SK-N-SH (cell line): ENCODE results near the gene AMFR. TPM values are rescaled to one million over a fixed set of nuclear protein-coding genes. Genes with fewer than 3 reads are reported as not detected.

Source experiments
- CTCF ChIA-PET: fragments of 300-600, 350-600 bp; formaldehyde crosslinking; extraction: SDS; loops from one replicate; lab custom pipeline; 2021; lab: Yijun Ruan, JAX
- POLR2A ChIA-PET: fragments of 350-600 bp; sonication (Branson Sonifier 250); formaldehyde crosslinking; extraction: SDS; loops from one replicate; lab custom pipeline; 2020; ENCODE audit warnings: antibody characterized with exemption, inconsistent platforms; lab: Yijun Ruan, JAX
- DNase-seq: peaks from one replicate; pipeline ENCODE4 v3.0.0; 2012
- H2AFZ ChIP-seq: fragments of 200-600 bp; sonication (generic); 2 replicates; pipeline ENCODE4 v1.8.1; 2016; ENCODE audit warnings: antibody characterized with exemption, mild to moderate bottlenecking, low read depth
- H3F3A ChIP-seq: fragments of 200-600 bp; sonication (generic); replicated peaks from 2 replicates; pipeline ENCODE3; 2016; ENCODE audit warnings: antibody characterized with exemption, mild to moderate bottlenecking; ENCODE audit not compliant: insufficient read depth
- H3K27ac ChIP-seq, 2 experiments: fragments of 200-500 bp in 1 of 2; fragments of 200-600 bp in 1 of 2; sonication (Bioruptor generic) in 1 of 2; sonication (generic), shearing (Covaris generic) in 1 of 2; 2 replicates each; pipeline versions ENCODE4 v1.5.1 to v1.6.1; 2014 to 2016; ENCODE audit warnings: low read depth in 2 of 2, inconsistent platforms in 1 of 2, low read length in 1 of 2, mild to moderate bottlenecking in 1 of 2, mixed read lengths in 1 of 2
- H3K27me3 ChIP-seq: fragments of 200-600 bp; sonication (generic), shearing (Covaris generic); 2 replicates; pipeline ENCODE4 v1.6.1; 2016; ENCODE audit warnings: mixed run types; ENCODE audit not compliant: insufficient read depth
- H3K36me3 ChIP-seq, 2 experiments: fragments of 200-500 bp in 1 of 2; fragments of 200-600 bp in 1 of 2; sonication (Bioruptor generic) in 1 of 2; sonication (generic) in 1 of 2; replicated peaks in 1 of 2; 2 replicates each; pipeline versions ENCODE3 to v1.5.1; 2014 to 2016; ENCODE audit warnings: low read length in 1 of 2, mild to moderate bottlenecking in 1 of 2; ENCODE audit not compliant: insufficient read depth in 2 of 2, control insufficient read depth in 1 of 2
- H3K4me1 ChIP-seq, 2 experiments: fragments of 200-500 bp in 1 of 2; fragments of 200-600 bp in 1 of 2; sonication (Bioruptor generic) in 1 of 2; sonication (generic), shearing (Covaris generic) in 1 of 2; 2 replicates each; pipeline versions ENCODE4 v1.5.1 to v1.6.1; 2014 to 2016; ENCODE audit warnings: low read depth in 1 of 2, low read length in 1 of 2, mixed run types in 1 of 2; ENCODE audit not compliant: insufficient read depth in 2 of 2, control insufficient read depth in 1 of 2
- H3K4me2 ChIP-seq: fragments of 200-600 bp; sonication (generic), shearing (Covaris generic); 2 replicates; pipeline ENCODE4 v1.6.1; 2017; ENCODE audit warnings: mixed run types
- H3K4me3 ChIP-seq, 2 experiments: fragments of 200-500 bp in 1 of 2; fragments of 200-600 bp in 1 of 2; sonication (Bioruptor generic) in 1 of 2; sonication (generic), shearing (Covaris generic) in 1 of 2; 2 replicates each; pipeline versions ENCODE4 v1.5.1 to v1.8.1; 2014 to 2016; ENCODE audit warnings: low read depth in 2 of 2, inconsistent platforms in 1 of 2, low read length in 1 of 2, mild to moderate bottlenecking in 1 of 2, mixed read lengths in 1 of 2, moderate library complexity in 1 of 2
- H3K79me2 ChIP-seq: fragments of 200-600 bp; sonication (generic); 2 replicates; pipeline ENCODE4 v1.8.1; 2017; ENCODE audit warnings: mild to moderate bottlenecking; ENCODE audit not compliant: insufficient read depth
- H3K9ac ChIP-seq: fragments of 200-600 bp; sonication (generic); 2 replicates; pipeline ENCODE4 v1.6.1; 2017; ENCODE audit warnings: mixed run types
- H3K9me2 ChIP-seq: fragments of 200-600 bp; sonication (generic); 2 replicates; pipeline ENCODE4 v1.6.1; 2017; ENCODE audit warnings: mixed run types
- H3K9me3 ChIP-seq: fragments of 200-600 bp; sonication (generic); 2 replicates; pipeline ENCODE4 v1.6.1; 2017; ENCODE audit warnings: mixed run types, mild to moderate bottlenecking, moderate library complexity
- H4K20me1 ChIP-seq: fragments of 200-600 bp; sonication (generic); 2 replicates; pipeline ENCODE4 v1.6.1; 2017; ENCODE audit warnings: mild to moderate bottlenecking, mixed run types; ENCODE audit not compliant: insufficient read depth
- CTCF ChIP-seq: fragments of 200-600 bp; sonication (generic); IDR thresholded peaks from 2 replicates; pipeline ENCODE4 v1.6.1; 2017; ENCODE audit warnings: antibody characterized with exemption, mild to moderate bottlenecking, moderate library complexity
- ELF1 ChIP-seq: IDR thresholded peaks from 2 replicates; pipeline ENCODE4 v1.4.0; 2012
- FOXJ3 ChIP-seq: sonication (generic); formaldehyde crosslinking; IDR thresholded peaks from 2 replicates; pipeline ENCODE4 v1.5.1; 2020; ENCODE audit warnings: mild to moderate bottlenecking, missing genetic modification reagents
- FOXM1 ChIP-seq: IDR thresholded peaks from 2 replicates; pipeline ENCODE4 v1.4.0; 2012; ENCODE audit warnings: low read depth, mild to moderate bottlenecking
- GATA2 ChIP-seq: sonication (generic); formaldehyde crosslinking; IDR thresholded peaks from 2 replicates; pipeline ENCODE4 v1.5.0; 2020; ENCODE audit warnings: mild to moderate bottlenecking, missing genetic modification reagents
- JUND ChIP-seq: IDR thresholded peaks from 2 replicates; pipeline ENCODE4 v1.4.0; 2012
- MXI1 ChIP-seq: IDR thresholded peaks from 2 replicates; pipeline ENCODE4 v1.6.1; 2012; ENCODE audit warnings: mild to moderate bottlenecking, low read depth, low read length, improper control_type of control experiment
- NFIC ChIP-seq: IDR thresholded peaks from 2 replicates; pipeline ENCODE4 v1.4.0; 2012; ENCODE audit warnings: borderline replicate concordance
- NRF1 ChIP-seq: IDR thresholded peaks from 2 replicates; pipeline ENCODE4 v1.6.1; 2012; ENCODE audit warnings: low read depth, mild to moderate bottlenecking, low read length
- POLR2AphosphoS5 ChIP-seq: IDR thresholded peaks from 2 replicates; pipeline ENCODE4 v1.6.1; 2012; ENCODE audit warnings: low read depth, low read length
- RCOR1 ChIP-seq: fragments of 150-350 bp; IDR thresholded peaks from 2 replicates; pipeline ENCODE4 v1.6.1; 2017; ENCODE audit warnings: antibody characterized with exemption, low read length
- SMC3 ChIP-seq: IDR thresholded peaks from 2 replicates; pipeline ENCODE4 v1.6.1; 2012; ENCODE audit warnings: low read depth, low read length, improper control_type of control experiment
- TCF12 ChIP-seq: IDR thresholded peaks from 2 replicates; pipeline ENCODE4 v1.4.0; 2012
- USF1 ChIP-seq: IDR thresholded peaks from 2 replicates; pipeline ENCODE4 v1.4.0; 2012; ENCODE audit warnings: low read depth, borderline replicate concordance
- ZBTB33 ChIP-seq: IDR thresholded peaks from 2 replicates; pipeline ENCODE4 v1.4.0; 2012; ENCODE audit warnings: low read depth, borderline replicate concordance
- WGBS: methylation state at CpG from one replicate; pipeline ENCODE4 v1.1.6; 2017; ENCODE audit warnings: low lambda C conversion rate; 5-methylcytosine and 5-hydroxymethylcytosine counted together
- polyA plus RNA-seq, 3 experiments: library from polyadenylated mRNA; depleted of rRNA; stranded (reverse); fragments of >200 nt; gene quantifications; 2 replicates each; pipeline ENCODE4 v1.2.3, GENCODE V29; 2012
- TF ChIP-seq, protein P1 (sequence below): IDR thresholded peaks from 2 replicates; pipeline ENCODE4; 2012
- TF ChIP-seq, protein P2 (sequence below): fragments of 150-350 bp; IDR thresholded peaks from 2 replicates; pipeline ENCODE4 v1.6.1; 2016; ENCODE audit warnings: mild to moderate bottlenecking, low read depth, low read length

AMFR gene
- polyA plus RNA-seq, 1 of the 3 experiments (the other 2 are of a cell fraction) = 65.3 TPM

DNA sequence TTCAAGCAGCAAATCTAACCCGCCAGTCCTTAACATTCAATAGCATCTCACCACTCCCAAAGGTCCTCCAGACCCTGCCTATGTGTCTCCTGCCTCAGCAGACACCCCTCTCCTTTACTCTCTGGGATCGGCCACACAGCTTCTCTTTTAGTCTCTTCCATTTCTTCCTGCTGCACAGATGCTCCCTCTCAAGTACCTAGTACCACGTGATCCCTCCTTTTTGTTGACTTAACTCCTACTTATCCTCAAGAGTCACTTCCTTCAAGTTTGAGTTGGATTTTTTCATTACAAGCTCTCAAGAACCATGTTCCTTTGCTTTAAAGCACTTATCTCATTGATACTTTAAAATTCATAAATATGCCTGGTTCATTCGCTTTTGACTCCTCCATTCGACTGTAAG lies 24.9 kb downstream of the AMFR start:
- H3K9me2 ChIP-seq = no peaks in the 10 kb centered on the region
- H3K9me3 ChIP-seq = no peaks in the 10 kb centered on the region
- no peaks in the 10 kb centered on the region for H3K27me3 ChIP-seq
- 77% methylated on average over 5 of the region's 5 CpGs for WGBS
- no peak overlapping the region for H2AFZ ChIP-seq
- TF ChIP-seq, protein P1, sequence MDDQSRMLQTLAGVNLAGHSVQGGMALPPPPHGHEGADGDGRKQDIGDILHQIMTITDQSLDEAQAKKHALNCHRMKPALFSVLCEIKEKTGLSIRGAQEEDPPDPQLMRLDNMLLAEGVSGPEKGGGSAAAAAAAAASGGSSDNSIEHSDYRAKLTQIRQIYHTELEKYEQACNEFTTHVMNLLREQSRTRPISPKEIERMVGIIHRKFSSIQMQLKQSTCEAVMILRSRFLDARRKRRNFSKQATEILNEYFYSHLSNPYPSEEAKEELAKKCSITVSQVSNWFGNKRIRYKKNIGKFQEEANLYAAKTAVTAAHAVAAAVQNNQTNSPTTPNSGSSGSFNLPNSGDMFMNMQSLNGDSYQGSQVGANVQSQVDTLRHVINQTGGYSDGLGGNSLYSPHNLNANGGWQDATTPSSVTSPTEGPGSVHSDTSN = no peak
- no peak for TF ChIP-seq ELF1
- TF ChIP-seq FOXM1 = no peak
- TF ChIP-seq NFIC = no peak
- TF ChIP-seq POLR2AphosphoS5 = no peak
- no peak for TF ChIP-seq JUND
- no peak for TF ChIP-seq SMC3
- TF ChIP-seq GATA2 = no peak
- no peak for TF ChIP-seq ZBTB33
- TF ChIP-seq, protein P2, sequence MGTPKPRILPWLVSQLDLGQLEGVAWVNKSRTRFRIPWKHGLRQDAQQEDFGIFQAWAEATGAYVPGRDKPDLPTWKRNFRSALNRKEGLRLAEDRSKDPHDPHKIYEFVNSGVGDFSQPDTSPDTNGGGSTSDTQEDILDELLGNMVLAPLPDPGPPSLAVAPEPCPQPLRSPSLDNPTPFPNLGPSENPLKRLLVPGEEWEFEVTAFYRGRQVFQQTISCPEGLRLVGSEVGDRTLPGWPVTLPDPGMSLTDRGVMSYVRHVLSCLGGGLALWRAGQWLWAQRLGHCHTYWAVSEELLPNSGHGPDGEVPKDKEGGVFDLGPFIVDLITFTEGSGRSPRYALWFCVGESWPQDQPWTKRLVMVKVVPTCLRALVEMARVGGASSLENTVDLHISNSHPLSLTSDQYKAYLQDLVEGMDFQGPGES = no peak
- TF ChIP-seq RCOR1 = no peak
- TF ChIP-seq NRF1 = no peak
- no peak for TF ChIP-seq USF1
- TF ChIP-seq TCF12 = no peak
- TF ChIP-seq FOXJ3 (CRISPR knock-in tag) = no peak
- no peak for TF ChIP-seq CTCF
- no peak for TF ChIP-seq MXI1
- POLR2A ChIA-PET = no interaction called here
- H3F3A ChIP-seq = peaks cover 3% of the 10 kb centered on the region
- H3K4me3 ChIP-seq = no peak overlapping the region
- H4K20me1 ChIP-seq = no peaks in the 10 kb centered on the region
- peaks cover 51 to 65% of the 10 kb centered on the region in 2 experiments for H3K36me3 ChIP-seq
- CTCF ChIA-PET = interaction anchor here (1.0 to 2.5 kb wide), 4 partner anchors 13 to 44 kb away, joined by 3 to 8 read pairs (median 5); no protein-coding TSS in a partner anchor
- no peak for DNase-seq
- peaks cover 4% of the 10 kb centered on the region; the same call in 1 of the 2 replicates for H3K79me2 ChIP-seq
- H3K4me1 ChIP-seq = no peaks in the 10 kb centered on the region
- no peak overlapping the region for H3K27ac ChIP-seq
- no peak overlapping the region for H3K9ac ChIP-seq
- no peak overlapping the region for H3K4me2 ChIP-seq
